Activated T-helper 1 cell treated with anti-CD3 and anti-CD28 coated beads, Interleukin-2, amount 50 U/mL, for 16 hours (primary cell): ENCODE measurements around the gene SERPINH1.

Experiments
- DNase-seq, 2 donors: peaks; one replicate each; pipeline ENCODE4 v3.0.0-alpha.2; 2020; ENCODE audit warnings: low read depth in 1 of 2, low spot score in 1 of 2

Gene SERPINH1

DNA sequence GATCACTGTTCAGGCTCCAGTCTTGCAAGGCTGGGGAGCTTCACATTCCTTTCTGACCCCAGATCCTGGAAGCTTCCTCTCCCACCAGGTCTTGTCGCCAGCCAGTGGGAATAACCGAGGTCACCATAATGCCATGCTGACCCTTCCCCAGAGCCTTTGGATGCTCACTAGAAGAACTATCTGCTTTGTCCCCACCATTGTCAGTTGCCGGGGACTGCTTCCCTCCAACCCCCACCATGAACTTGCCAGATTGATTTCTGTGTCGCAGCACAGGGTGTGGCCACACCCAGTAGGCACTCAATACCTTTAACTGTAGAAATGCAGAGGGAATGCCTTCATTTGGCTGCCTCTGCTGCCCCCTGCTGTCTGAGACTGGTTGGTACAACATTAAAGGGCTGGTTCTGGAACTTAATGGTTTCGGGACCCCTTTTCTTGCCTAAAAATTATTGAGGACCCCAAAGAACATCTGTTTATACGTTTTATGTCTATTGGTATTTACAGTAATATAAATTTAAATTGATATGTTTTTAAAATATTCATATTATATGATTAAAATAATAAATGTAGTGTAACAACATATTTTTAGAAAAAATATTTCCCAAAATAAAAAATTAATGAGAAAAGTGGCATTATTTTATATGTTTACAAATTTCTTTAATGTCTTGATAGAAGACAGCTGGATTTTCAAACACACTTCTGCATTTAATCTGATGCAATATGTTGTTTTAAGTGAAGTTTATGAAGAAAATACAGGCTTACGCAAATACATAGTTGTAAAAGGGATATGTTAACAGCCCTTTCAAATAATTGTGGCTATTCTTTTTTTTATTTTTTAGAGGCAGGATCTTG is 29.6 kb upstream of the SERPINH1 start:
- peak; percentile 71 to 73 for DNase-seq

DNA sequence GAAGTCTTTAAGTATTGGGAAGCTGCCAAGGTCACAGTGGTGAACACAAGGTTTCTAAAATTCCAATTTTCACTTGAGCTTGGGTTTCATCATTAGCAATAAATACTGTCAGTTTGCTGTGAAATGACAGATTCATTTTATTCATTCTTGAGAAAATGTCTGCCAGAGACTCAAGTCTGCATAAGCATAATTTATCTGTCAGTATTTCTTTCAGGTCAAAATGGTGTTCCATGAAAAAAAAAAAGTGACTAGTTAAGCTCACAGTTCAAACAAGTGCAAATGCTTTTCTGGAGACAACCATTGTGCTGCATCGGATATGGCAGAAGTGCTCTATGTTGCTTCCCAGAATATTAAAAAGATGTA is 28.2 kb upstream of the SERPINH1 start:
- DNase-seq: no peak

DNA sequence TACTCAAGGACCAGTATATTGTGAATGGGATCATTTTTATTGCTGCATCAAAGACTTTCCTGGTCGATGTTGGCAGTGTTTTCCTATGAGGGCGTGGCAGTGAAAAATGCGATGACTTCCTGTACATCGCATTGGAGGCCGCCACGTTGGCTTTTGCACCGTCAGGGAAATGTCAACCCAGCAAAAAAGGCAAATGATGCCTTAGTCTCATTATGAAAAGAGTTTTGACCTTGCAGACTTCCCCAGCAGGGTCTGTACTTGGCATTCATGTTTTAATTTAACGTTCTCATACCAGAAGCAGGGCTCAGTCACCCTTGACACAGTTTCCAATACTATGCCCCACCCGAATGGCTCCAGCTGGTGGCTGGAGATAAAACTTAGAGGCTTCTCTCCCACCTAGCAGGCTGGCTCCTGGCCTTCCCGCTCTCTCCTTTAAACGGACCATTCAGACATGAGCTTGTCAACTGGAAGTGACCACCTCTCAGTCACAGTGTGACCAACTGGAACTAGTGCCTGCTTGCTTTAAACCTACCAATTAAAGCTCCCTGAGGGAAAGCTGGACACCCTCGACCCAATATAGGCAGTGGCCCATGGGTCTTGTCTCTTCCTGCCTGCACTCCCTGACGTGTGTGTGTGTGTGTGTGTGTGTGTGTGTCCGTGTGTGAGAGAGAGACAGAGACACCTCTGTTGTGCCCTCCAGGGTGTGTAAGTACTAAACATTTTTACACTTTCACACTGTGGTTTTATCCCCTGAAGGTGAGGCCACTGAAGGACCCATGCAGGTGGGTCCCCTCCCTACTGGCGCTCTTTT is 27.6 kb upstream of the SERPINH1 start:
- no peak for DNase-seq

DNA sequence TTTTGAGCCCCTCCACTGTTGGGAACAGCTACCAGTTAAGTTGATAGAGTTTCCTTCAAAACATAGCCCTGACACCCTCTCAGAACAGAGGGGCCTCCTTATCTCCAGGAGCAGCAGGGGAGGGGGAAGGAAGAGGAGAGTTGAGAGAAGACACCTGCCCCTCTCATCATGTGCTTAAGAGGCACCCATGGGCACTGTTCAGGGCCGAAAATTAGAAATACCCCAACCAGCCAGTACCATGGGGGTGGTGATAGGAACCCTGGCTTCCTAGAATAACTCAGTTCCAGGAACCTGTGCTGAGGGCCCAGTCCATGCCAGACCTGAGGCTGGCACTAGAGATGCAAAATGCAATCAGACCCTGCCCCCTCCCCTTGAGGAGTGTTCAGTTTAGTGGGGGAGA is 27.0 kb upstream of the SERPINH1 start:
- DNase-seq: no peak

DNA sequence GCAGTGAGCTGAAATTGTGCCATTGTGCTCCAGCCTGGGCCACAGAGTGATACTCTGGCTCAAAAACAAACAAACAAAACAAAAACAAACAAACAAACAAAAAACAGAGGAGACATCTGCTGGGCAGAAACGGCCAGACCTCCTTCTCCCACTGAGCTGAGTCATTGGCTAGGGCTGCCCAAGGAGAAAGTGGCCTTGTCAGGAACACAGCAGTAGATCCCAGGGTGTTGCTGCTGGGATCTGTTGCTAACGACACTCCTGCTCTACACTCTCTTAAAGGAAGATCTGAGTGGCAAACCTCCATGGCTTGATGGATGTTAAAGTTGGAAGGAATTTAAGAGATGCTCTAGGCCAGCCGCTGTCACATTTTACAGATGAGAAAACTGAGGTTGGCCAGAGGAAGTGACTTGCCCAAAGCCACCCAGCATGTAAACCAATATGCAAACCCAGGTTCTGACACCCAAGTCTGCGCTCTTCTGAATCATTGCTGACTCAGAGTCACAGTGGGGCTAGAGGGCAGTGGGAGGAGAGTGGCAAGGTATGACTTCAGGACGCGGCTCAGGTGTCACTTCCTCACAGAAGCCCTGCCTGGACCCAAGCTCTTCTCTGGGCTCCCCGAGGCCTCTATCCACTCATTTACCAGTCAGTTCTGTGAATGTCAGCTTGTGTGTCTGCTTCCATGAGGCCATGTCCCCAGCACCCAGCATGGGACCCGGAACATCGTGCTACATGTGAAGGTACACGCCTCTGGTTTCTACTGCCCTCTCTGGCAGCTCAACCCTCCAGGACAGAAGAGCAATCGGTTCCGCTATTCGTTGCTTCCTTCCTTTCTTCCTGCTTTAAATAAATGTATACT is 25.0 kb upstream of the SERPINH1 start:
- peak in 1 of 2 donors; percentile 42 for DNase-seq

DNA sequence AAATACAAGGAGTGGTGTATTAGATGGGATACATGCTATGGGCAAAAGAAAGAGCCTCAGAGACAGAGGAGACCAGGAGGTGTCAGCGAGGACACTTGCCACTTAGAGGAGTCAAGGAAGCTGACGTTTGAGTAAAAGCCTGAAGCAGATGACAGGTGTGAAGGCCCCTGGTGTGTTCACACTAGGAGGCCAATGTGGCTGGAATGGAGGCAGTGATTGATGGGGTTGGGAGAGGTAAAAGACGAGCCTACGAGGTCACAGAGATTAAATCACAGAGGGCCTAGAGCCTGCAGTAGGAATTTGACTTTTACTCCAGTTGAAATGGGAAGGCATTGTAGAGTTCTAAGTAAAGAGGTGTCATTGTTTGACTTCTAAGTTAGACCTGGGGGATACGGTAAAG is 24.3 kb upstream of the SERPINH1 start:
- no peak for DNase-seq

DNA sequence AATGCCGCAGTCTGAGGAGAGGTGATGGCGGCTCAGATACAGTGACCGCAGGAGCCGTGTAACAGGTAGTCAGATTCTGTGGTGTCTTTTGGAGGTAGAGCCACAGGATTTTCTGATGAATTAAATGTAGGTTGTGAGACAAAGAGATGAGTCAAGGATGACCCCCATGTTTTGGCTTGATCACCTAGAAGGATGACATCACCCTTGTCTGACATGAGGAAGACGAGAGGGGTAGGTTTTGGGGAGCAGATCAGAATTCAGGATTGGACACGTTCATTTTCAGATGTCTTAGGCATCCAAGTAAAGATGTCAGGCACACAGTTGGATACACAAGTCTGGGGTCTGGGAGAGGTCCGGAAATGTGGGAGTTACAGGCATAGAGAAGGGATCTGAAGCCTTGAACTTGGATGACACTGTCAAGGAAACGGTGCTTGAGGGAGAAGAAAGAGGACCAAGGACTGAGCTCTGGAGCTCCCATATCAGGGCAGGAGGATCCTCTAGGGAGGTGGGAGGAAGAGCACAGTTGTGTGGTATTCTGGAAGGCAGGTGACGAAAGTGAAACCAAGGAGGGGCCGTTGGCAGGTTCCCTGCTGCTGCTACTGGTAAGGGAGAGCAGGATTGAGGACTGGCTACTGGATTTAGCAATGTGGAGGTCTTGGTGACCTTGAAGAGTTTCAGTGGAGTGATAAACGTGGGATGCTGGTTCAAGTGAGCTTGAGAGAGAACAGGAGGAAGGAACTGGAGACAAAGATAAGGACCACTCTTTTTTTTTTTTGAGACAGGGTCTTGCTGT is 23.7 kb upstream of the SERPINH1 start:
- DNase-seq: no peak

DNA sequence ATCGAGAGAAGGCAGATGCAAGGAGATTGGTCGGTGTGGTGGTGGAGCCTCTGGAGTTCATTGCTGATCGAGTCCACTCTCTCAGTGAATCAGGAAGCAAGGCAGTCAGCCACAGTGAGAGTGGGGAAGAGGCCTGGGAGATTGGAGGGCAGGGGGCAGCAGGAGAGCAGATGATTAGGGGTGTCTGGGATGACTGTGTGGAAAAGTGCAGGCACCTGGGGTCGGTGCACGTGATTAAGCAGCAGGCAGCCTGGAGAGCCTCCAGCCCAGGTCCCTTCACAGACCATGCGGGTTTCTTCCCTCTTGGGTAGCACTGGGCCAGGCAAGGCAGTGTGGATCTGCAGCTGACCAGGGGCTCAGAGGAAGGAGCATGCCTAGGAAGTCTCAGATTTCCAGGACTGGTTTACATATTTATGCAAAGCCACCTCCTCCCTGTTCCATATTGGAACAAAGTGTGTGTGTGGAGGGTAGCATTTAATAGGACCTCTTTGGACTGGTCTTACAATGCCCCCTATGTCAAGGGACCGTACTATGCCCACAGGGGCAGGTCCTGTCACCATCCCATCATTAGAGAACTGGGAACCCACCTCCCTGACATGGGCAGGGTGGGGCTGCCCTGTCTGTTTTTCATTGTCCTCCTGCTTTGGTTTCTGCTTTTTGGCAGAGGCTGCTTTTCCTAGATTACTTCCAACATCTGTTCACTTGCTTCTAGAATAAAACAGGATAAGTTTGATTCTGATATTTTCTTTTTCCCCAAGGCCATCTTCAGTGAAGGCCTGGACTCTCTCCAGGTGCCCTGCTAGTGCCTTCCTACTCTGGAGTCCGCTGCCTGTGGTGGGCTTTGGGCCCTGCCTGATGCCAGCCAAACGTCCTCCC is 22.4 kb upstream of the SERPINH1 start:
- no peak for DNase-seq

DNA sequence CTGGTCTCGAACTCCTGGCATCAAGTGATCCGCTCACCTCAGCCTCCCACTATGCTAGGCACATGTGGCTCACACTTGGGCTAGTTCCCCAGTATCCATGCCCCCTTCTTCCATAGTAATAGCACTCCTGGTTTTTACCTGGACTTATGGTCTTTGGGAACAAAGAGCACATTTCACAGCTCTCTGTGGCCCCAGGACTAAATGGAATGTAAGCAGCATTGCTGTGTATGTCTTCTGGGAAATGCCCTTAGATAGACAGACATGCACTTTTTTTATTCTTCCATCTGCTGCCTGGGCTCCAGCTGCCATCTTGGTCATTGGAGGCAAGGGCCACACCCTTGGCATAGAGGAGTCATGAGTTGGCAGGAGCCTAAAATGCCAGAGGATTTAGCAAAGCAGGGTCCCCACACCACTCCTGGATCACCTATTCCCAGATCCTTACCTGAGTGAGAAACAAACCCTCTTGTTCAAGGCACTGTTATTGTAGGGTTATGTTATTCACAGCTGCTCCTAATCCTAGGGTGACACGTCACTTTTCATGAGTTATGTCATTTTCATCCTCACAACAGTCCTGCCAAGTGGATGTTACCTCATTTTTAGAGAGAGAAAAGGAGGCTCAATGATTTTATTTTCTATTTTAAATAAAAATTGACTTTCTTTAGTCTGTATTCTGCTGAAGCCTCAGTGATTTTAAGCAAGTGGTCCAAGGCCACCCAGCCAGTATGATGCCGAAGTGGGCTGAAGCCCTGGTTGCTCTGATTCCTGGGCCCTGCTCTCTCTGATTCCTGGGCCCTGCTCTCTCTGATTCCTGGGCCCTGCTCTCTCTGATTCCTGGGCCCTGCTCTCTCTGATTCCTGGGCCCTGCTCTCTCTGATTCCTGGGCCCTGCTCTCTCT is 20.6 kb upstream of the SERPINH1 start:
- DNase-seq: no peak

DNA sequence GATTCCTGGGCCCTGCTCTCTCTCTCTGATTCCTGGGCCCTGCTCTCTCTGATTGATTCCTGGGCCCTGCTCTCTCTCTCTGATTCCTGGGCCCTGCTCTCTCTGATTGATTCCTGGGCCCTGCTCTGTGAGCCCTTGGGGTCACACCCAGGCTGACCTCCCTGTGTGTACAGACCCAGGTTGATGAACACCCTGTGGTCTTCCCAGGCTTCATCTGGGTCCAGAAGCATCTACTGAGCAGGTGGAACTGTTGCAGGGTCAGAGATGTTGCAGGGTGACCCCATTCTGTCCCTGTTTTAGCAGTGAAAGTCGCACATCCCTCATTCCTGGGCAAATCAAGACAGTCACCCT is 20.0 kb upstream of the SERPINH1 start:
- no peak for DNase-seq

DNA sequence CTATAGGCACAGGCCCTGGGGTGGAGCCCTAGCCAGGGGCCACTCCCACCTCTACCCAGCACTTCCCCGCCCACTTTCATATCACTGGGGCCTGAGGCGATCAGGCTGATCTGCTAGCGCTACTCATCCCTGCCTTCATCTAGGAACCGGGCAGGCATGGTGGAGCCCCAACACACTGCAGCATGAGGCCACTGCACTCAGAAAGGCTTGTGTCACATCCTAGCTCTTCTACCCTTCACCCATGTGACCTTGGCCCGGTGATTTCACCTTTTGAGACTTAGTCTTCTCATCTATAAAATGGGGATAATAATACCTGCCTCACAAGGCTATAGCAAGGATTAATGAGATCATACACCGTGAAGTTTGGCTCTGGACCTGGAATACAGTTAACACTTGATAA is 18.2 kb upstream of the SERPINH1 start:
- no peak for DNase-seq

DNA sequence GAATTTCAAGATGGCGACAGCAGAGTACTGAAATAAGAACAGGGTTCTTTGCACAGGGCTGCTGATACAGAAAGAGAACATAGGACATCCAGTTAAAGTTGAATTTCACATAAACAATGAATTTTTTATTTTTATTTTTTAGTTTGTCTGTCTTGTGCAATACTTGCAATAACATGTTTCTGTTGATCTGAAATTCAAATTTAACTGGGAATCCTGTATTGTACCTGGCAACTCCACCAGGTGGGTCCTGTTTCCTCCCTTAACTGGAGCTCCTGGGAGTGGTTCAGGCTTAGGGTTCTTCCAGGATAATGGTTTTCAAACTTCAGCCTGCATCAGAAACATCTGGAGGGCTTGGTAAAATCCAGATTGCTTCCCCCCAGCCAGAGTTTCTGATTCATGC is 14.9 kb upstream of the SERPINH1 start:
- DNase-seq: no peak

DNA sequence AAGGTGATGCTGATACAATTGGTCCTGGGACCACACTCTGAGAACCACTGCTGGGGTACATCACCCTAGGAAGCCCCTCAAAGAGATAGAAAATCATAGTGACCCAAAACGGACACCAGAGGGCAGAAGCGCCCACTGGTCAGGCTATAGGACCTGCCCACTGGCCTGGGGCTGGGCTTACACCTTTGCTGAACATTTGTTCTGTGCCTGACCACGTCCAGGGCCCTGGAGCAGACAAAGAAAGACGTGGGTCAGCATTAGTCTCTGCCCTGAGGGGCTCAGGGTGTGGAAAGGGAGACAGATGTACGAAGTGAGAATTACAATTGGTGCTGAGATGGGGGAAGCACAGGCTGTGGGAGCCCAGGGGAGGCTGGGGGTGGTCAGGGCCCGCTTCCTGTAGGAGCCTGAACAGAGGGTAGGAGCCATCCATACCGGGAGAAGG is 14.4 kb upstream of the SERPINH1 start:
- no peak for DNase-seq

DNA sequence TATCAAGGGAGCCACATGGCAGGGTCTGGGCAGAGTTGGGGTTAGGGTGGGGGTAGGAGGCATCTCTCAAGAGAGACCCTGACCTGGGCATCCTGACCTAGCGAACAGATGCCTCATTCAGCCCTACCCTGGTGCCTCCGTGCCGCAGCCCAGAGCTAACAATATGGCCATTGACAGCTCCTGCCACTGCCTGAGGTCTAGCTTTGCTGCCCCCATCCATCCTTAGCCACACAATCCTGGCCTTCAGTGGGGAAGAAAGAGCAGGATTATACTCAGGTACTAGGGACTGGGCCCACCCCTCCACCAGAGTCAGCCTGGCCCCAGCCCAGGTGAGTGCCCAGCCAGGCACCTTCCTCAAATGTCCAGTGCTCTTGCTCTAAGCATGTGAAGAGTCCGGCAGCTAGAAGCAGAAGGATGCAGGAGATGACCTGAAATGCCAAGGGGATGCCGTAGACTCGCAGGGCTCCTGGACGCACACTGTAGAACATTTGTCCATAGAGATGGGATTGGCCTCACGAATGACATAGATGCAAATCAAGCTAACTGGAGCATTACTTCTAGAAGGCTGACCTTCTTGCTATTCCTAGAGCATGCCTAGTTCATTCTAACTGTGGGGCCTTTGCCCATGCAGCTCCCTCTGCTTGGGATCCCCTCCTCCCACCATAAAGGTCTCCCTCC is 13.3 kb upstream of the SERPINH1 start:
- no peak for DNase-seq

DNA sequence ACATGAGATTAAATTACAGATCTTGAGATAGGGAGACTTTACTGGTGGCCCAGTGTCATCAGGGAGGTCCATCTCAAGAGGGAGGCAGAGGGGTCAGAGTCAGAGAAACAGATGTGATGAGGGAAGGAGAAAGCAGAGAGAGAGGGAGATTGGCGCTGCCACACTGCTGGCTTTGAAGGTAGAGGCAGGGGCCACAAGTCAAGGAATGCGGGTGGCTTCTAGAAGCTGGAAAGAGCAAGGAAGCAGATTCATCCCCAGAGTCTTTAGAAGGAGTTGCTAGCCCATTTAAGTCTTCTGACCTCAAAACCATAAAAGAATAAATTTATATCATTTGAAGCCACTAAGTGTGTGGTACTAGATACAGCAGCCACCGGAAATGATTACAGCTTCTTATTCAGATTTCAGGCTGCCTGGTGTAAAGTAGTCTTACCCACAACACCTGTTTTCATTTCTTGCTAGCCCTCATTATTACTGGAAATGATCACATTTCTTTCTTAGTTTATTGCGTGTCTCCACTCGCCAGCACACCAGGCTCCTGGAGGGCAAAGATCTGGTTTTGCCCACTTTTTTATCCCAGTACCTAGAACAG is 12.6 kb upstream of the SERPINH1 start:
- no peak for DNase-seq

DNA sequence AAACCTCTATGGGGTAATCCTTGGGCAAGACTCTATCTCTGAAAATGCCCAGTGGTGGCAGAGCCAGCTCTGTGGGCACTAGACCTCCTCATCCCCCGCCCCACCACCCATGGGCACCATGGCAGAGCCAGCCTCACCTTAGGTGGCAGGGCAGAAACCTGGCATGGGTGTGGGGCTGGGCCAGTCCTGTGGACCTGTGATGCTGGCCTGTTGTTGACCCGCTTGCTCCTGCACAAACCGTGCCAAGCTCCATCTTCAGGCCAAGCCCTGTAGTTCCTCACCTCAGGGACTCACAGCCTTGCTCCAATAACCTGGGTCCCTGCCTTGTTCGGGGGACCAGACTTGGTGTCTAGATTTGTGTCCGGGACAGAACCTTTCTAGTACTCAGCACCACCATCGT is 8.9 kb upstream of the SERPINH1 start:
- DNase-seq: no peak

DNA sequence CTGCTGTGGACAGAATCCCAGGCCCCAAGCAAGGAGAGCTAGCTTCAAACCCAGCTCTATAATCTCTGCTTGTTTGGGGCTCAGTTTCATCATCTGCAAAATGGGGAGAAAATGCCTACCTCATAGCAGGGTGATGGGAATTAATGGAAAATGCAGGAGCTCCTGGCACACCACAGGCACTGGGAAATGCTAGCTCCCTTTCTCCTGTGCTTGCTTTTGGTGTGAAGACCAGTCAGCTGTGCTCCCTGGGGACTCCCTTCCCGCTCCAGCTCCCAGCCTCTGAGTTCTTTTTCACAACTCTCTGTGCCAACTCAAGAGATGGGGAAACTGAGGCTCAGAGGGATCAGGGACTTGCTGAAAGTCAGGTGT is 8.2 kb upstream of the SERPINH1 start:
- no peak for DNase-seq
